GM12878 (cell line): ENCODE data around the gene KLK5.

Experiments used
- RBBP5 ChIP-seq: fragments of 200-600 bp; sonication (generic); conservative IDR thresholded peaks from 2 replicates; pipeline ENCODE4 v1.6.1; 2016
- RCOR1 ChIP-seq: conservative IDR thresholded peaks from 2 replicates; pipeline ENCODE4 v1.6.1; 2012; ENCODE audit warnings: low read depth, low read length, improper control_type of control experiment

DNA sequence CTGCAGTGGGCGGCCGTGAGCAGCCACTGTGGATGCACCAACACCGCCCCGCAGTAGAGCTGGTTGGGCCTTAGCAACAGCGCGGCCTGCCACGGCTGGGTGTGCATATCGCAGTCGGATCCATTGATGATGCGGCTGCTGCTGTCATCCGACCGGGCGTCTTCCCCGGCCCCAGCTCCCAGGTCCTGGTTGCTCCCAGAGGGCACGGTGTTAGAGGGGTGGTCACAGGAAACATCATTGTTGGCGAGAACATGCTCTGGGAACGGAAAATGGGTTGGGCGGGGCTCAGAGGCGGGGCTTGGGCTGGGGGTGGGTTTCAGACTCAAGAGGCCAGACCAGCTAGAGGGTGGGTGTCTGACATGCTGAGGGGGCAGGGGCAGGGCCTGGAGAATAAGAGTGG, 3.0 kb downstream of the KLK5 start:
- no peak for TF ChIP-seq RBBP5
- TF ChIP-seq RCOR1 = no peak
